Body of pancreas (tissue), 4 donors: ENCODE measurements around the gene SPP1. TPM values are rescaled to one million over a fixed set of nuclear protein-coding genes. Genes with fewer than 3 reads are reported as not detected.
"Not testable (repeated sequence)": the region's sequence is repeated elsewhere in the genome, so short reads cannot be mapped to it uniquely, and the experiment has no call there.

Experiments used
- ATAC-seq: fragments of 150-250 bp; one replicate; pipeline ENCODE4 v1.9.1; 2016
- DNase-seq, 4 donors: peaks; one replicate each; pipeline ENCODE4 v3.0.0-alpha.2; 2019
- H3K27ac ChIP-seq, 4 donors: fragments of 200-600 bp; sonication (generic); 1 replicate in 3 of 4; 2 replicates in 1 of 4; pipeline versions ENCODE4 v1.5.1 to v1.6.1; 2016 to 2019; ENCODE audit warnings: mild to moderate bottlenecking in 1 of 4, mixed read lengths in 1 of 4, moderate library complexity in 1 of 4
- H3K27me3 ChIP-seq, 2 donors: fragments of 200-600 bp; sonication (generic); one replicate each; pipeline ENCODE4 v1.6.0; 2016; ENCODE audit warnings: mild to moderate bottlenecking in 1 of 2
- H3K36me3 ChIP-seq, 2 donors: fragments of 200-600 bp; sonication (generic); replicated peaks in 1 of 2; 2 replicates each; pipeline ENCODE4 v1.5.1; 2016; ENCODE audit warnings: low read depth in 2 of 2; ENCODE audit not compliant: insufficient read depth in 1 of 2
- H3K4me1 ChIP-seq: fragments of 200-600 bp; sonication (generic); one replicate; pipeline ENCODE4 v1.6.0; 2016
- H3K4me3 ChIP-seq, 2 donors: fragments of 200-600 bp; sonication (generic); 1 replicate in 1 of 2; 2 replicates in 1 of 2; pipeline ENCODE4 v1.5.1; 2016 to 2019
- H3K9me3 ChIP-seq, 3 donors: fragments of 200-600 bp; sonication (generic); 1 replicate in 2 of 3; 2 replicates in 1 of 3; pipeline ENCODE4 v1.5.1; 2016
- POLR2A ChIP-seq, 3 donors: fragments of 450-650 bp; IDR thresholded peaks; one replicate each; pipeline ENCODE4 v1.6.1; 2016; ENCODE audit warnings: antibody characterized with exemption in 3 of 3, mild to moderate bottlenecking in 2 of 3
- WGBS, 2 donors: methylation state at CpG; one replicate each; pipeline ENCODE4 v1.1.5; 2017; 5-methylcytosine and 5-hydroxymethylcytosine counted together
- intact Hi-C: fragments of 100-400 bp; cut with DNase I; formaldehyde crosslinking; loops from one replicate; pipeline ENCODE4 v1.15.1; 2023
- total RNA-seq, 2 donors: library from RNA; depleted of rRNA; stranded (reverse); fragments of >200 nt; gene quantifications; one replicate each; pipeline ENCODE4 v1.1.0, GENCODE V29; 2016
- TF ChIP-seq, protein P1 (sequence below), 7 experiments: fragments of 450-650 bp in 4 of 7; fragments of 200-600 bp in 3 of 7; sonication (generic) in 3 of 7; IDR thresholded peaks; one replicate each; pipeline ENCODE4 v1.5.1; 2016 to 2019; ENCODE audit warnings: antibody characterized with exemption in 7 of 7

The SPP1 gene
- total RNA-seq, 2 donors from 2014 or later = 62.8 to 154 TPM

- Histone ChIP-seq H3K4me1 (no peaks in the 10 kb centered on the region), H3K27ac (no peak overlapping the region), H3K9me3 (no peaks in the 10 kb centered on the region), H3K4me3 (no peak overlapping the region), H3K27me3 (no peaks in the 10 kb centered on the region), H3K36me3 (no peaks in the 10 kb centered on the region)
- ATAC-seq = no peak
- WGBS, 2 donors = 70 to 79% methylated on average over 5 of the region's 5 CpGs
- DNase-seq = no peak
- TF ChIP-seq, protein P1, sequence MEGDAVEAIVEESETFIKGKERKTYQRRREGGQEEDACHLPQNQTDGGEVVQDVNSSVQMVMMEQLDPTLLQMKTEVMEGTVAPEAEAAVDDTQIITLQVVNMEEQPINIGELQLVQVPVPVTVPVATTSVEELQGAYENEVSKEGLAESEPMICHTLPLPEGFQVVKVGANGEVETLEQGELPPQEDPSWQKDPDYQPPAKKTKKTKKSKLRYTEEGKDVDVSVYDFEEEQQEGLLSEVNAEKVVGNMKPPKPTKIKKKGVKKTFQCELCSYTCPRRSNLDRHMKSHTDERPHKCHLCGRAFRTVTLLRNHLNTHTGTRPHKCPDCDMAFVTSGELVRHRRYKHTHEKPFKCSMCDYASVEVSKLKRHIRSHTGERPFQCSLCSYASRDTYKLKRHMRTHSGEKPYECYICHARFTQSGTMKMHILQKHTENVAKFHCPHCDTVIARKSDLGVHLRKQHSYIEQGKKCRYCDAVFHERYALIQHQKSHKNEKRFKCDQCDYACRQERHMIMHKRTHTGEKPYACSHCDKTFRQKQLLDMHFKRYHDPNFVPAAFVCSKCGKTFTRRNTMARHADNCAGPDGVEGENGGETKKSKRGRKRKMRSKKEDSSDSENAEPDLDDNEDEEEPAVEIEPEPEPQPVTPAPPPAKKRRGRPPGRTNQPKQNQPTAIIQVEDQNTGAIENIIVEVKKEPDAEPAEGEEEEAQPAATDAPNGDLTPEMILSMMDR (IDR thresholded peaks at IDR 0.05) = no peak
- no peak for TF ChIP-seq POLR2A (IDR thresholded peaks at IDR 0.05)
- intact Hi-C loops = no loop called here
These were observed 42.8 kb upstream of the SPP1 start for GRCh38 chr4:87932718-87933141.

GRCh38 chr4:87933337-87933736 is 42.2 kb upstream of the SPP1 start:
- Histone ChIP-seq H3K36me3 (no peaks in the 10 kb centered on the region), H3K27ac (no peak overlapping the region), H3K27me3 (no peaks in the 10 kb centered on the region), H3K4me3 (no peak overlapping the region), H3K9me3 (no peaks in the 10 kb centered on the region), H3K4me1 (no peaks in the 10 kb centered on the region)
- intact Hi-C loops = no loop called here
- 86 to 92% methylated on average over 1 of the region's 1 CpG for WGBS, 2 donors
- no peak for TF ChIP-seq POLR2A (IDR thresholded peaks at IDR 0.05)
- TF ChIP-seq, protein P1 (IDR thresholded peaks at IDR 0.05) = no peak
- no peak for ATAC-seq
- DNase-seq = no peak

GRCh38 chr4:87934157-87934704 is 41.3 kb upstream of the SPP1 start:
- WGBS, 2 donors = 77 to 84% methylated on average over 2 of the region's 2 CpGs
- Histone ChIP-seq H3K27me3 (no peaks in the 10 kb centered on the region), H3K9me3 (no peaks in the 10 kb centered on the region), H3K27ac (no peak overlapping the region), H3K4me1 (no peaks in the 10 kb centered on the region), H3K36me3 (no peaks in the 10 kb centered on the region), H3K4me3 (no peak overlapping the region)
- intact Hi-C loops = no loop called here
- TF ChIP-seq POLR2A (IDR thresholded peaks at IDR 0.05) = no peak
- TF ChIP-seq, protein P1 (IDR thresholded peaks at IDR 0.05) = no peak
- DNase-seq = no peak
- ATAC-seq = no peak

DNA sequence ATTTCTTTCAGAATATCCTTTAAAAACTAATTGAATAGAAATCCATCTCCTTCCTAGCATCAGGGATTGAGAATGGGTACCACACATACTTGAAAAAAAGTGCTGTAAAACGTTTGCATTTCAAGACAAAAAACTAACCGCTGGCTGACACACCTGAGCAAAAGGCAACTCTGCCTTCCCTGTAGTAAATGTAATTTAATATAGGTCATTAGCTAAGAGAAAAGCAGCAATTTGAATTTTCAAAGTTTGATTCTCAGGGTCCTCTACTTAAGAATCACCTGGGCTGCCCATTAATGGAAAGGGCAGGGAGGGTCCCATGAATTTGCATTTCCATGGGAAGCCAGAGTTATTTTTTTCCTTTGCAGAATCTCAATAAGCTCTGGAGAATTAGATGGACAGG is 40.5 kb upstream of the SPP1 start:
- 47 to 57% methylated on average over 2 of the region's 2 CpGs for WGBS, 2 donors
- TF ChIP-seq, protein P1 (IDR thresholded peaks at IDR 0.05) = no peak
- no peak for TF ChIP-seq POLR2A (IDR thresholded peaks at IDR 0.05)
- H3K4me3 ChIP-seq = no peak overlapping the region
- ATAC-seq (no peak), DNase-seq (no peak)
- H3K9me3 ChIP-seq = no peaks in the 10 kb centered on the region
- no peaks in the 10 kb centered on the region for H3K36me3 ChIP-seq
- H3K27me3 ChIP-seq = no peaks in the 10 kb centered on the region
- intact Hi-C loops = no loop called here
- H3K27ac ChIP-seq = no peak overlapping the region
- no peaks in the 10 kb centered on the region for H3K4me1 ChIP-seq

- H3K9me3 ChIP-seq, H3K27ac ChIP-seq, H3K36me3 ChIP-seq, H3K27me3 ChIP-seq, H3K4me3 ChIP-seq, DNase-seq, intact Hi-C loops, ATAC-seq, H3K4me1 ChIP-seq: not testable (repeated sequence)
- WGBS, 2 donors = 76 to 85% methylated on average over 7 to 9 of the region's 9 CpGs
These were observed 39.6 kb upstream of the SPP1 start for GRCh38 chr4:87935954-87936353.
